ENCODE results near the gene TMPRSS7. TPM values are rescaled to one million over a fixed set of nuclear protein-coding genes. Genes with fewer than 3 reads are reported as not detected.
A peak's percentile ranks its signal among the peaks of the same experiment; 100 is the strongest.

TMPRSS7 gene
- total and polyA plus RNA-seq, 7 donors = not detected

DNA sequence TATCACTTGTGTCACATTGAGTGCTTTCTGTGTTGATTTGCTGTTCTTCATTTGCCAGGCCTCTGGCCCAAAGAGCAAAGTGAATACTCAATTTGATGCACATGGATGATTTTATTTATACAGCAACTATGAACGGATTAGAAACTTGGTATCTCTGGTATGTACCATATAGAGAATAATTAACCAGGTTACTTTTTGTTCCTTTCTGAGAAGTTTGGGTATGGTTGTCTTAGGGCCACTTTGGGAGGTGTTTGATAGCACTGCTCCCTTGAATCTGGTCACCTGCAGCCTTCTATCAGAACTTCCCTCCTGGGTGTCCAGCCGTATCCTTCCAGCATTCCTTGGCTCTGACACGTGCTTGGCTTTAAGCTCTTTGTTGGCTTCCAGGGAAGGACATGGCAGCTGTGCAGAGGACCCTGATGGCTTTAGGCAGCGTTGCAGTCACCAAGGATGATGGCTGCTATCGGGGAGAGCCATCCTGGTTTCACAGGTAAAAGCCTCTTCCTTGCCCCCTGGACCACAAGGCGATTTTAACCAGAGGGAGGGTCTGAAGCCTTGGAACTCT lies 23.1 kb upstream of the TMPRSS7 start:
- Histone ChIP-seq H3K27ac (no peak overlapping the region), H3K4me1 (no peaks in the 10 kb centered on the region), H3K9me3 (no peaks in the 10 kb centered on the region), H3K27me3 (ENCODE audit: insufficient read depth in 3 of 3, low read length in 2 of 3) (no peaks in the 10 kb centered on the region), H3K36me3 (ENCODE audit: insufficient read depth in 1 of 2, low read depth in 1 of 2) (no peaks in the 10 kb centered on the region), H3K4me3 (no peak overlapping the region)
- ATAC-seq (no peak), DNase-seq (no peak)
- TF ChIP-seq, protein P1, sequence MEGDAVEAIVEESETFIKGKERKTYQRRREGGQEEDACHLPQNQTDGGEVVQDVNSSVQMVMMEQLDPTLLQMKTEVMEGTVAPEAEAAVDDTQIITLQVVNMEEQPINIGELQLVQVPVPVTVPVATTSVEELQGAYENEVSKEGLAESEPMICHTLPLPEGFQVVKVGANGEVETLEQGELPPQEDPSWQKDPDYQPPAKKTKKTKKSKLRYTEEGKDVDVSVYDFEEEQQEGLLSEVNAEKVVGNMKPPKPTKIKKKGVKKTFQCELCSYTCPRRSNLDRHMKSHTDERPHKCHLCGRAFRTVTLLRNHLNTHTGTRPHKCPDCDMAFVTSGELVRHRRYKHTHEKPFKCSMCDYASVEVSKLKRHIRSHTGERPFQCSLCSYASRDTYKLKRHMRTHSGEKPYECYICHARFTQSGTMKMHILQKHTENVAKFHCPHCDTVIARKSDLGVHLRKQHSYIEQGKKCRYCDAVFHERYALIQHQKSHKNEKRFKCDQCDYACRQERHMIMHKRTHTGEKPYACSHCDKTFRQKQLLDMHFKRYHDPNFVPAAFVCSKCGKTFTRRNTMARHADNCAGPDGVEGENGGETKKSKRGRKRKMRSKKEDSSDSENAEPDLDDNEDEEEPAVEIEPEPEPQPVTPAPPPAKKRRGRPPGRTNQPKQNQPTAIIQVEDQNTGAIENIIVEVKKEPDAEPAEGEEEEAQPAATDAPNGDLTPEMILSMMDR (IDR thresholded peaks at IDR 0.05) = no peak
- intact Hi-C loops (cut with DNase I) = no loop called here
- WGBS, 3 donors = 53 to 66% (median 57%) methylated on average over 6 of the region's 6 CpGs

DNA sequence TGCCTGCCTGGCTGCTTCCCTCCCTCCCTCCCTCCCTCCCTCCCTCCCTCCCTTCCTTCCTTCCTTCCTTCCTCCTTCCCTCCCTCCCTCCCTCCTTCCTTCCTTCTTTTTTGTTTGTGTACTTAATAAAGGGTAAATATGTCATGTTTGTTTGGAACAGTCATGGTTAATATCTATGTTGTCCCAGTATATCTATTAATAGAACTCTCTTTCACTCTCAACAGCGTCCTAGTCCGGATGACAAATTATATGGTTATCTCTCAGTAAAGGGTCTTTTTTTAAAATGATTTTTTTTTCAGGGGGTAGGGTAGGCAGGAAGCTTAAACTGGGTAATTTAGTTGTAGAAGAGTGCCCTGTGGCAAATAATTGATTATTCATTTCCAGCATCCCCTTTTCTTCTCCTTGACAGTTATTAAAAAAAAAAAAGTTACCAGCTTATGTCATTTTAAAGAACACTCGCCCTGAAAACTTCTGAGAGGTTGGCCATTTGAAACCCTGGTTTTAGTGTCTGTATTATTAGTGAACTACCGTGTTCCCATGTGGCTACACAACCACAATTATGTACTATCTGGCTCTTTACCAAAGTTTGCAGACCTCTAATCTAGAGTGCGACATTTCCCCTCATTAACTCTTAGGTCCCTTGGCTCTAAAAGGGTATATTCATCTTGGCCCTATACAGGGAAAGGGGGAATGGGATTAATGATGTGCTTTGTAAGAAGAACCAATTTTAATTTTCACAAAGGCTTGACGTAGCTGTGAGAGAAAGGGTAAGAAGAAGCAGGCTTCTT lies 22.1 kb upstream of the TMPRSS7 start:
- Histone ChIP-seq H3K4me3 (no peak overlapping the region), H3K27me3 (ENCODE audit: insufficient read depth in 3 of 3, low read length in 2 of 3) (no peaks in the 10 kb centered on the region), H3K36me3 (ENCODE audit: insufficient read depth in 1 of 2, low read depth in 1 of 2) (no peaks in the 10 kb centered on the region), H3K9me3 (no peaks in the 10 kb centered on the region), H3K4me1 (no peaks in the 10 kb centered on the region), H3K27ac (no peak overlapping the region)
- TF ChIP-seq, protein P1 (IDR thresholded peaks at IDR 0.05) = no peak
- intact Hi-C loops (cut with DNase I) = loop anchor here in 1 of 2 donors (2.0 kb wide), 1 partner anchor 24 kb away; no protein-coding TSS in a partner anchor
- ATAC-seq (peak in 1 of 4 donors; percentile 58), DNase-seq (no peak)
- WGBS, 3 donors = 45 to 51% (median 51%) methylated on average over 6 of the region's 6 CpGs

DNA sequence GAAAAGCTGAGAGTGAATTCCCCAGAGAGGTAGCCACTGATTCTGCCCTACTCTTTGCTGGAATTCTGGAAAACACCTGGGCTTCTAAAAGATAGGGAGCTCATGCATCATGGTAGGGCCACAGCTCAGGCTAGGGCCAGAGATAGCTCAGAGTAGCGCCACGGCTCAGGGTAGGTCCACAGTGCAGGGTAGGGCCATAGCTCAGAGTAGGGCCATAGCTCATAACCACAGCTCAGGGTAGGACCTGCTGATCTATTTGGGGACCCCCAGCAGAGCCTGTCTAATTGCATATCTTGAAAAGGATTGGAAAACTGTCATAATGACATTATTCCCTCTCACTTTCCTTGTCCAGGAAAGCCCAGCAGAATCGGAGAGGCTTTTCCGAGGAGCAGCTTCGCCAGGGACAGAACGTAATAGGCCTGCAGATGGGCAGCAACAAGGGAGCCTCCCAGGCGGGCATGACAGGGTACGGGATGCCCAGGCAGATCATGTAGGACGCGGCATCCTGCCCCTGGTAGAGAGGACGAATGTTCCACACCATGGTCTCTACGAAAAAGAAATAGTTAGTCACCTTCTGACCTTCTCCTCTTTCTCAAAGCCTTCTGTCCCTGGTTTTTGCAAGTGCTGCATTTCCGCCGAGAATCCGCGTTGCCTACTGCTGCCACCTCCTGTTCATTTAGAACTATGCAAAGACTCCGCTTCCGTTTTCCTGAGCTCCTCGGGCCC lies 21.3 kb upstream of the TMPRSS7 start:
- peak overlapping the region; percentile 13 for H3K4me3 ChIP-seq
- H3K9me3 ChIP-seq = no peaks in the 10 kb centered on the region
- no peaks in the 10 kb centered on the region for H3K36me3 ChIP-seq (ENCODE audit: insufficient read depth in 1 of 2, low read depth in 1 of 2)
- H3K27ac ChIP-seq = no peak overlapping the region
- ATAC-seq (peak; percentile 78 to 97 (median 87)), DNase-seq (peak; percentile 51 to 79)
- H3K4me1 ChIP-seq = no peaks in the 10 kb centered on the region
- intact Hi-C loops (cut with DNase I) = loop anchor here in 1 of 2 donors (2.0 kb wide), 1 partner anchor 24 kb away; no protein-coding TSS in a partner anchor
- TF ChIP-seq, protein P1 (IDR thresholded peaks at IDR 0.05) = peak; percentile 68
- H3K27me3 ChIP-seq (ENCODE audit: insufficient read depth in 3 of 3, low read length in 2 of 3) = no peaks in the 10 kb centered on the region
- WGBS, 3 donors = 29 to 39% (median 36%) methylated on average over 19 of the region's 19 CpGs

DNA sequence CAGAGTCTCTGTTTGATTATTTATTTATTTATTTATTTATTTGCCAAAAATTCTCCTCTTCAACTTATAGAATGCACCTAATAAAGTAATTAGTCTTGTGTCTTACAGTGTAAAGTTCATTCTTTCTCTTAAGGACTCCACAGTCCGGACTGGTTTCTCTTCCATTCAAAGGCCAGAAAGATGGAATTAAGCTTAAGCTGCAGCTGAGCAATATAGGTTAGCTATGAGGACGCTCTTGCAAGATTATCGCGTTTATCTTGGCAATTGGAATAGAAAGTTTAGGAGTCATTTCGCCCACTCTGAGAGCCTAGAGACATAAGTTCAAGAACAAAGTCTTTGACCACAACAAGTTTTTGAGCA lies 20.8 kb upstream of the TMPRSS7 start:
- Histone ChIP-seq H3K36me3 (ENCODE audit: insufficient read depth in 1 of 2, low read depth in 1 of 2) (no peaks in the 10 kb centered on the region), H3K27ac (no peak overlapping the region), H3K4me1 (no peaks in the 10 kb centered on the region), H3K4me3 (peak overlapping the region; percentile 13), H3K9me3 (no peaks in the 10 kb centered on the region), H3K27me3 (ENCODE audit: insufficient read depth in 3 of 3, low read length in 2 of 3) (no peaks in the 10 kb centered on the region)
- TF ChIP-seq, protein P1 (IDR thresholded peaks at IDR 0.05) = no peak
- DNase-seq = no peak
- ATAC-seq = peak in 2 of 4 donors; percentile 15 to 18
- 56 to 68% (median 57%) methylated on average over 5 of the region's 5 CpGs for whole genome bisulfite sequencing, 3 donors
- intact Hi-C loops (cut with DNase I) = loop anchor here in 1 of 2 donors (2.0 kb wide), 1 partner anchor 25 kb away; no protein-coding TSS in a partner anchor

Measured in psoas muscle (tissue), 8 donors.